OCI-LY7 (cell line): Measurements from ENCODE around the gene PRPF40B.

Experiments used
- CTCF ChIP-seq: fragments of 200-600 bp; sonication (generic); conservative IDR thresholded peaks from 2 replicates; pipeline ENCODE4 v1.5.1; 2014; ENCODE audit warnings: mild to moderate bottlenecking, antibody characterized with exemption, low read length, moderate library complexity, mixed read lengths
- EZH2phosphoT487 ChIP-seq: fragments of 200-600 bp; sonication (generic); IDR thresholded peaks from 2 replicates; pipeline ENCODE4 v1.6.1; 2018; ENCODE audit warnings: low read depth, borderline replicate concordance, mild to moderate bottlenecking, mixed run types, antibody characterized with exemption, low read length, moderate library complexity, mixed read lengths

DNA sequence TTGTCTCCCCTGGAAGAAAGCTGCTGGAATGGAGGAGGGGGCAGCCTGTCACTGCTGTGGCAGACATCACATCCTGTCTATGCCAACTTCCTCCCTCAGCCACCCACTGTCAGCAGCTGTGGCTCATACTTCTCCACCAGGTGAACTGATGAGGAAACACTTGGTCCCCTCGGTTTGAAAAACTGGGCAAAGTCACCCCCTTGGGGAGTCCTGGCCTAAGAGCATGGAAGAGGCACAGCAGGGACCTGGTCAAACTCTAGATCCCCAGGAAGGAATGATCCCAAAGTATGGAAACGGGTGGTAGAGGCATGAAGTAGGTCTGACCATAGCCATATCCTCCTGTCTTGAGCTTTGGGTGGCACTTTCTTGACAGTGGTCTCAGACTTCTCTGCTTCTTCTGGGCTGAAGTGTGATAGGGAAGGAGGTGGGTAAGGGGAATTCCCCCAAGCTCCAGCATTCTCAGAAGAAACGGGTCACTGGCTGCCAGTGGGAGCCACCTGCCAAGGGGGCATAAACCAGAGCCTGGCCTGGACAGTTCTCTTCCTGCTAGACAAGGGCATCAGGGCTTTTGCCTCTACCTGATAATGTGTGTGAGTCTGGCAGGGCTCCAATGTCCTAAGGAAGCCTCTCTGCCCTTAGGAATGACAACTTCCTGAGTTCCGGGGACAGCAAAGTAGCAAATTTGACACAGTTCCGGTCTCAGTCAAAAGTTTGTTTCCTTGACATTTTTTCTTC is 47.8 kb downstream of the PRPF40B start:
- no peak for TF ChIP-seq CTCF
- no peak for TF ChIP-seq EZH2phosphoT487
